Stimulated activated CD4-positive, alpha-beta T cell treated with anti-CD3 and anti-CD28 coated beads, Interleukin-4, amount 100 ng/mL, for 4 hours (primary cell): ENCODE results near the gene NUP93.
A peak's percentile ranks its signal among the peaks of the same experiment; 100 is the strongest.
"Not testable (repeated sequence)": the region's sequence is repeated elsewhere in the genome, so short reads cannot be mapped to it uniquely, and the experiment has no call there.

Experiments
- DNase-seq, 2 experiments: peaks; one replicate each; pipeline ENCODE4 v3.0.0-alpha.2; 2020

NUP93 gene

DNA sequence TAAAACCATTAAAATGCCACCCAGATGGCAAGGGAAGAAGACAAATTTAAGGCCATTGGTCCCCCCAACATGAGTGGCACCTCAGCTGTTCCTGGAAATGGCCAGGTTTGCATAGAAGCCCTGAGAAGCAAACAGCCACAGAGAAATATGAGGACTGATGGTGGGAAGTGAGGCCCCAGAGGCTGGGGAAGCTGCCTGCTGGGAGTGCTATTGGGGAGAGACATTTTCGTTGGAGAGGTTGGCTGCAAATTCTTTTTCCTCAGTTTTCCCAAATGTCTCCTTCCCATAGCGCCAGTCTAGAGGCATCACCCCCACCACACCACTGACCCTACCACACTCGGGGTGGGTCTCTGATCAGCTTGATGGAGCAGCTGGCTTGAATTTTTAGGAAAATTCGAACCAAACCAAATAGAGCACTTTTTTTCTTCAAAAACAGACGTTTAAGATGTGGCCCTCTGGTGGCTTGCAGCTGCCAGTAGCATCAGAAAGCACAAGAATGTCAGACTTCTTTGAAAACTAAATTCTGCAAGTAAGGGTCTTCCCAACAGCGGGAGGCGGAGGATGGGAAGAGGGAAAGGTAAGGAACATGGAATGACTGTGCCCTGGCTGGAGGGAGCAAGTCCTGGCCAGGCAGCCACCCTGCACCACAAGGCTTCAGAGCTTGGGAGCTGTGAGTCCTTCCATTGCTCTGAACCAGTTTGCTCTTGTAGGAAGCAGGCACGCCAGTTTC, 121.9 kb downstream of the NUP93 start:
- no peak for DNase-seq

- DNase-seq, result no peak
Observed at GRCh38 chr16:56852401-56852730, 122.4 kb downstream of the NUP93 start.

- DNase-seq, result no peak
Observed at GRCh38 chr16:56852968-56853367, 123.0 kb downstream of the NUP93 start.

DNA sequence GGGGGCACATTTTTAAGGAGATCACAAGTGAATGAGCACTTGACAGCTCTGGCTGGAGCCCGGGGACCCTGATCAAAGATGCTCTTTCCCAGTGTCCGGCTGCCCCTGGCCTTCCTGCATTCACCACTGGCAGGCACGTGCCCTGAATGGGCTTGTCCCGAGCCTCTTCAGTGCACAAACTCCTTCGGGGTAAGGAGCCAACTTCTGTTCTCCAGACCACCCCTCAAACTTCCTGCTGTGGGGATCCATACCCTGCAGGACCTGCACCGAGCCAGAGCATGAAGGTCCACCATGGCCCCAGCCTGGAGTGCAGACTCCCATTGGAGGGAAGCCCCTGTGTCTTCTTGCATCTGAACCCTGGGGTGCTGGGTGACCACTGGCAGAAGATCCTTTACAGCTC, 125.3 kb downstream of the NUP93 start:
- DNase-seq, result no peak

DNA sequence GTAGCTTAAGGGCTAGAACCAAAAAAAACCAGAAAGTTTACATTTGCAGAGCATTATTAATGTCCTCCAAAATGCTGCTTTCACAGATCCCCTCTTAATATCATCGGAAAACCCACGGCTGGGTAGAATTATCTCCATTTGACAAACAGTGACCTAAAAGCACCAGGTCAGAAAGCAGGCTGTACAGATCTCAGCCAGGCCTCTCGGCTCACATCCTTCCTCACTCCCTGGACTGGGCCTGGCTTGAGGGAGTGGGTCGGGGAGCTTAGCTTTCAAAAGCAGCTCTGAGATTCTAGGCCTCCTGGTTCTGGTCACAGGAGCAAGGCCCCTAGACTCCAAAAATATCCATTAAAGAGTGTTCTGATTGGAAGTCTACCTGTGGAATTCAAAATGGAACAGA, 126.0 kb downstream of the NUP93 start:
- no peak for DNase-seq

DNA sequence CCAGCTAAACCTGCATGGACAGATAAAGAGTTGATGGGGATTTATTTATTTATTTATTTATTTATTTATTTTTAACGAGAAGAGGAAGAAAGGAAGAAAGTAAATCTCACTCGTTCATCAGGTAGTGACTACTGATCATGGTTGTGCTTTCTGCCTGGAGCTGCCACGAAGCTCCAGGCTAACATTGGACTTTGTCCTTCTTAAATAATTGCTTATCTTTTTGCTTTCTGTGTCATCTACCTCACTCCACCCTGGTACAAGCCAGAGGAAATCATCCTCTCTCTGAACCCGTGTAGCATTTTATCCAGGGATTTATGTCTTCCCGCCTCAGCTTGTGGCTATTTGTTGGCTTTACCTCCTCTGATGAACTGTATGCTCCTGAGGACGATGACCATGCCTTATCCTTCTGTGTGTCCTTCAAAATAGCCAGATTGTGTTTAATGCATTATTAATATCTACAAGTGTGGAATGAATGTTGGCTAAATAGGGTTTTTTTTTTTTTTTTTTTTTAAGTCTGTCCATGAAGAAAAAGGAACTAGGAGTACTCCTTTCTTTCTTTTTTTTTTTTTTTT, 127.0 kb downstream of the NUP93 start:
- DNase-seq, result no peak

DNA sequence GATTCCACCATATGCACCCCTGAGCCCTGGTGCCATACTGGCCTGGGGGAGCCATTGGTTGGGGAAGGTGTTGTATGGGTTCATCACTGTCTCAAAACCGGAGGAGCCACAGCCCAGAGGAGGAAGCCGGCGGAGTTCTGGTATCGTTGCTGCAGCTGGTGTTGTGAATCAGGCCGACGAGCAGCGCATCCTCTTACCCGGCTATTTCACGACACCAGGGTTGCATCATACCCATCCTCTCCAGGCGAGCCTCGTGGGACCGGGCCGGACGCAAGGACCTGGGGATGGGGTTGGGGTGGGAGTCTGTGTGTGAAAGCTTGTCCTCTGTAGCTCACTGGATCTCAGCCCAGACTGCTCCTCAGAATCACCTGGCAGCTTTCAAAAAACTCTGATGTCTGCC, 128.4 kb downstream of the NUP93 start:
- no peak for DNase-seq

GRCh38 chr16:56859636-56860035, 129.7 kb downstream of the NUP93 start:
- no peak for DNase-seq

DNA sequence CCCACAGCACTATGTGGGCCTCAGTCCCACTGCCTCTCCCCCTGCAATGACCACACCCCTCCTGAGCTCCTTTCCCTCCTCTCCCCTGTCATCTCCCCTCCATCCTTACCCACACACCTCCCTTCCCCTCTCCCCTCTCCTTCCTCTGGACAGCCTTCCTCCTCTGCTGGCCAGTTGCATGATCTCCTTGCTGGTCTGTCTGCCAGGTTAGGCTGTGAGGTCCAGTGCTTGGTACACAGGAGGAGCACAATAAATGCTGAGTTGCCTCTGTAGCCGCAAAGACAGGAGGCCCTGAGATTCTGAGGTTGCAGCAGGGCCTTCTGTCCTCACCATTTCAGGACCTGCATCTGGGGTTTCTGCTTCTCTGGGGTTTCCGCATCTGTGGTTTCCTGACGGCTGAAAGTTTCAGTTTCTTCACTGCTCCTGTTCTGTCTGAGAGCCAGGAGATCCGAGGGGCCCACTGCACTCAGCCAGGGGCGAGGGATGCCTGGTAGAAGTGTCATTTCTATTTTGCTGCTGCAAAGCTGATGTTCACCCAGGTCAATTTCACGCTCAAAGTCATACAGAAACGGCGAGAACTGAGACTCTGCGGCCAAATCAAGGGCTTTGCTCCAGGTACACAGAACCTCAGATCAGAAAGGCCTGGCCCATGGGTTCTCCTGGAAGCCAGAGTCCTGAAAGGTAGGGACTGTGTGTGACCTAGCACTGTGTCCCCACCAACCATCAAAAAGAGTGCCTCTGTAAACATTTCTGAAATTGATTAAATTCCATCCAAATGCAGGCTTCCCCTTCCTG, 130.5 kb downstream of the NUP93 start:
- DNase-seq, result no peak

GRCh38 chr16:56861092-56861610, 131.2 kb downstream of the NUP93 start:
- DNase-seq, result no peak

DNA sequence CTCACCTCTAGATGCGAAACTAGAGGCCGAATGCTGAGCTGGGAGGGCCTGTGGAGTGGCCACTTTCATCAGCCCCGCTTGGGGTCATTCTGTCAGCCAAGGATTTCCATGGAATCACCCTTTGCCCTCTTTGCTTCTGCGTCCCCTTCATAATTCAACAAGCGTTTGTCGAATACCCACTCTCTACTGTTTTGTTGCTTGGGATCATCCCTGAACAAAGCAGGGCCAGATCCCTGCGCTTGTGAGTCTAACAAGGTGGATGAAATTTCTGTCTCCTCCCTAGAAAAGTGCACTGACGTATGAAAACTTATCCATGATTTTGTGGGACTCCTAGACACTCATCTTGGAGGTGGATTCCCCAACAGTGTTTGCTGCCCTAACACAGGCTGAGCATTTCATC, 131.8 kb downstream of the NUP93 start:
- DNase-seq, result no peak

DNA sequence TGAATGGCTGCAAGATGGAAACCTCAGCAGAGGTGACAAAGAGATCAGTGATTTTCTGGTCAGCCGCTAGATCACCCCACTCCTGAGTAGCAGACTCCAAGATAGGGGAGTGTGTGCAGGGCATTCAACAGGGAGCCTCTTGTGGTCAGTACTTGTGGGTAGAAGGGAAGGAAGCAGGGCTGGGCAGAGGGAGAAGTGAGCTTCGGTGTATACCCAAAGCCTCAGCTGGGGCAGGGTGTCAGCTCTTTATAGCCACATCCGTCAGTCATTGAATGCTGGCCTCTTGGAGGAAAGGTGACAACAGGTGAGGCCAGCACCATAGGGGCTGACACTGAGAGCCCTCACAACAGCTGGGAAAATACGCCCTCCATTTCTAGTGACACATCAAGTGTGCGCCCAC, 132.8 kb downstream of the NUP93 start:
- no peak for DNase-seq

DNA sequence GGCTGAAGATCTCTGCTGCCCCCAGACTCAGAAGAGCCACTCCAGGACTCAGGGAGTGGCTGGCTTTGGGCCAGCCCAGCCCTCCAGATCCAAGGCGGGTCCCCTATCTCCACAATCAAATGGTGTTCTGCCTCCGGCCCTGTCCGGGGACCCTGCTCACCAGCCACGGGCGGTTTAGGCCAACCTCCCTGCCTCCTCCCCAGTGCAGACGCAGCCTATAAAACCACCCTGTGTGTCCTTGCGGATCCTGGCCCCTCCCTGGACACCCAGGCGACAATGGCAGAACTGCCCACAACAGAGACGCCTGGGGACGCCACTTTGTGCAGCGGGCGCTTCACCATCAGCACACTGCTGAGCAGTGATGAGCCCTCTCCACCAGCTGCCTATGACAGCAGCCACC, 135.0 kb downstream of the NUP93 start, which contains the start of gene SLC12A3:
SLC12A3 (plus strand) TSS at position 248 of the 400 bp plus-strand sequence; CDS start at position 277, 29 bp downstream.
- DNase-seq, result no peak

DNA sequence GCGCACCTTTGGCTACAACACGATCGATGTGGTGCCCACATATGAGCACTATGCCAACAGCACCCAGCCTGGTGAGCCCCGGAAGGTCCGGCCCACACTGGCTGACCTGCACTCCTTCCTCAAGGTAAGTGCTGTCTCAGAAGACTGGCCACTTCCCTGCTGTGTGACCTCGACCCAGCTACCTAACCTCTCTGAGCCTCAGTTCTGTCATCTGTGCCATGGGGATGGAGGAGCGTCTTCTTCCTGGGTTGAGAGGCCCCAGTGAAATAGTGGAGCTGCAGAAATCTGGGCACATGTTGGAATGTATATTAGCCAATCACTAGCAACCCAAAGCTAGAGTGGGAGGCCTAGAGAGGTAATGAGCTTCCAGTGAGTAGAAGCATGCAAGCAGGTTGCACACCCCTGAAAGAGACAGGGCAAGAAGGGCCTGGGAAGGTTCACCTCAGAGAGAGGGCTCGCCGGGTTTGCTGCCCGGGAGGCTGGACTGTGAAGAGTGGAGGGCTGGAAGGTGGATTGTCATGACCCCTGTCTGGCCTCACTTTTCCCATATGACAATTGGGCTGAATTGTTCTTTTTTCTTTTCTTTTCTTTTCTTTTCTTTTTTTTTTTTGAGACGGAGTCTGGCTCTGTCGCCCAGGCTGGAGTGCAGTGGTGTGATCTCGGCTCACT, 135.6 kb downstream of the NUP93 start:
- DNase-seq, result no peak

- peak; percentile 19 to 28 for DNase-seq
Observed at GRCh38 chr16:56866955-56867830, 137.3 kb downstream of the NUP93 start.

DNA sequence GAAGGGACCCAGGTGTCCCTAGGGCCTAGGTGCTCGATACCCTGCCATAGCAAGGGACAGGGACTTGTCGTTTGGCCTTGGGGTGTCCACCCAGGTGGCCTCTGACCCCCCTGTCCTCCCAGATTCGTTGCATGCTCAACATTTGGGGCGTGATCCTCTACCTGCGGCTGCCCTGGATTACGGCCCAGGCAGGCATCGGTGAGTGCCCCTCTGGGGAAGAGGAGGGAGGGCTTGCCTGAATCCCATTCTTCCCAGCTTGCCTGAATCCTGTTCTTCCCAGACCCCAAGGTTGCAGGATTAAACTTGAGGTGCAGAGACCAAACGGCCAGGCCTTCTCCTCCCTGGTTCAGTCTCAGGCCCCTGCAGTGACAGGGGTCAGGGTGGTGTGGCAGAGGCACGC, 138.2 kb downstream of the NUP93 start:
- no peak for DNase-seq

DNA sequence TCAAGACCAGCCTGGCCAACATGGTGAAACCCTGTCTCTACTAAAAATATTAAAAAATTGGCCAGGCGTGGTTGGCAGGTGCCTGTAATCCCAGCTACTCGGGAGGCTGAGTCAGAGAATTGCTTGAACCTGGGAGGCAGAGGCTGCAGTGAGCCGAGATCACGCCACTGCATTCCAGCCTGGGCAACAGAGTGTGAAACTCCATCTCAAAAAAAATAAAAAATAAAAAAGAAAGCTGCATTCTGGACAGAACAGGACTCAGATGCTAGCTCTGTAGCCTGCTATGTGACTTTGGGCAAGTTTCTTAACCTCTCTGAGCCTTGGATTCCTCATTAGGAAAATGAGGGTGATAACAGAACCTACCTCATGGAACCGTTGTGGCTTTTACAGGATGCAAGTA, 138.8 kb downstream of the NUP93 start:
- DNase-seq, result not testable (repeated sequence)

DNA sequence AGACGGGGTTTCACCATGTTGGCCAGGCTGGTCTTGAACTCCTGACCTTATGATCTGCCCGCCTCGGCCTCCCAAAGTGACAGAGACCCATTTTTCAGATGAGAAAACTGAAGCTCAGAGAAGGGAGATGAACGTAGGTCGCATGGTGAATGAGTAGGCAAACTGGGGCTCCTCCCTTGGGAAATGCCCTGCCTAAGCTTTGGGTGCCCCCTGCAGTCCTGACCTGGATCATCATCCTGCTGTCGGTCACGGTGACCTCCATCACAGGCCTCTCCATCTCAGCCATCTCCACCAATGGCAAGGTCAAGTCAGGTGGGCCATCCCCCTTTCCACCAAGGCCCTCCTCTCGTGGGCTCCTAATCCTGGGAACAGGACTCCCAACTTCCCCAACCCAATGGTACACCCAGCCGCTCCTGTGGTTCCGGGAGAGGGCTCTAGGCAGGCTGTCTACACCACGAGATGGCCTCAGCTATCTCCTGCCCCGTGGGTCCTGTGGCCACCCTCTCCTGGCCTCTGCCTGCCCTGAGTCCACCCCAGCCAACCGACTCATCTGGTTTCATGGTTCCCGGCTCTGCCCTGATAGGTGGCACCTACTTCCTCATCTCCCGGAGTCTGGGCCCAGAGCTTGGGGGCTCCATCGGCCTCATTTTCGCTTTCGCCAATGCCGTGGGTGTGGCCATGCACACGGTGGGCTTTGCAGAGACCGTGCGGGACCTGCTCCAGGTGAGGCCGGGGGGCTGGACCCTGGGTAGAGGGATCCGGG, 139.8 kb downstream of the NUP93 start:
- no peak for DNase-seq

DNA sequence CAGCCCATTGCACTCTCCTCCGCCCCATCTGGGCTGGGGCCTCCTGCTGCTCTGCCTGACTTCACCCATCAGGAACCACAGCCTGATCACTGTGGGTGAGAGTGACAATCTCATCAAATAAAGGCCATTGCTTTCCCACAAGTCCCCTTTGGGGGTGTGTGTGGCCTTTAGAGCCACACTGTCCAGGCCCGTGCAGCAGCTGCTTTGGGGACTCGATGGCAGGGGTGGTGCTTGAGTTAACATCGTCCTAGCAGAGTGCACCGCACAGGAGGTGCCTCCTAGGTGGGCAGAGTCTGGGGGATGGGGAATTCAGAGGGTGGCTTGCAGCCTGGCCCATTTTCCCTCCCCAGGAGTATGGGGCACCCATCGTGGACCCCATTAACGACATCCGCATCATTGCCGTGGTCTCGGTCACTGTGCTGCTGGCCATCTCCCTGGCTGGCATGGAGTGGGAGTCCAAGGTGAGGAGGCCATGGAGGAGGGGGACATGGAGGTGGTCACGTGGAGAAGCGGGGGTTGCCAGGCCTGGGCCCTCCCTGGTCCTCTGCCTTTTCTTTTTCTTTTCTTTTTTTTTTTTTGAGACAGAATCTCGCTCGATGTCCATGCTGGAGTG, 140.5 kb downstream of the NUP93 start:
- no peak for DNase-seq

GRCh38 chr16:56871172-56871593, 141.3 kb downstream of the NUP93 start:
- DNase-seq, result no peak

DNA sequence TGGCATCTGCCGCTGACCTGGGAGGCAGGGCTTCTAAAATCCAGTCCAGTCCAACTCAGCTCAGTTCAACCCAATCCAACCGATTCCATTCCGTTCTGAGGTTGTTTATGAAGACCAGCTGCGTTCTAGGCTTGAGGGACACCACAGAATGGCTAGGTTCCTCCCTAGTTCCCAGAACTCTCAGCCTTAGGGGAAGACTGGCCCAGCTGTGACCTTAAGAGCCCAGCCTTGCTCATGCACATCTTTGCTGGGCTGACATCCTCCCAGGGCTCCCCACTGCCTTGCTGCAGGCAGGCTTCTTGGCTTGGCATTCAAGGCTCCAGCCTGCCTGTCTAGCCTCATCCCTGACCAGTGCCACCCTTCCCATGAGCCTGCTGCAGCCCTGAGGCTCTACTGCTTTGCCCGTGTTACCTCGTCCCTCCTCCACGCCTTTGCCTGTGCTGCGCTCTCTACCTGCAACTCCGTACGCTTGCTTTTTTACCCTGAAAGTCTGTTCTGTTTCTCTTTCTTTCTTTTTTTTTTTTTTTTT, 143.0 kb downstream of the NUP93 start:
- no peak for DNase-seq
